ENCODE measurements around the gene ANO7.

Gene ANO7

DNA sequence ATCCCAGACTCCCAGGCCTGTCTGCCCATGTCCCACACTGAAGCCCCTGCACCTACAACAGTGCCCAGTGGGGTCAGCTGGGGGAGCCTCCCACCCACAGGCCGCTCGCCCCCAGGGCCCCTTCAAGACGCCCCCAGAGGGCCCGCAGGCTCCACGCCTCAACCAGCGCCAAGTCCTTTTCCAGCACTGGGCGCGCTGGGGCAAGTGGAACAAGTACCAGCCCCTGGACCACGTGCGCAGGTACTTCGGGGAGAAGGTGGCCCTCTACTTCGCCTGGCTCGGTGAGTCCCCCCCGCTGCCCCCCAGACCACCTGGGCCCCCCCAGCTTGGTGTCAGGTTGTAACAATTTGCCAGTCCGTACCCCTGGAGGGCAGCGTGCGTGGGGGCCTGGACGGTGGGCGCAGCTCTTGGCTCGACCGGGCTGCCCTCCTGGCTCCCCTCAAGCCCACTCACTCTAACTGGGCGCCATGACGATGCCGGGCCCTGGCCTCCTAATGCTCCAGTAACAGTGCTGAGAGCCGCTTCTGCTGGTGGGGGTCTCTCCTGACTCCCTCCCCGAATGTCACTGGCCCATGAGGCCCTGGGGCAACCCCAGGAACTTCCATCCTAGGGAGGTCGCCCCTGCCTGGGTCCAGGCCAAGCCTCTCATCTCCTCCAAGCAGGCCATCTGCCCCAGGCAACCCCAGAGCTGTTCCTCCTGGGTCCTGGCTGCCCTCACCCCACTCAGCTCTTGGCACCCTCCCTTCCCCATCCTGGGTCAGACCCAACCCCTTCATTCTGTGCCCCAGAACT is 14.9 kb downstream of the ANO7 start:
- H3K4me3 ChIP-seq (ENCODE audit: low read length) = no peak overlapping the region
- DNase-seq (ENCODE audit: low read depth, low spot score) = no peak

- no peak for DNase-seq (ENCODE audit: low read depth, low spot score)
- H3K4me3 ChIP-seq (ENCODE audit: low read length) = no peak overlapping the region
Measured at GRCh38 chr2:241204010-241204384, 15.5 kb downstream of the ANO7 start.

GRCh38 chr2:241204490-241204889 is 16.0 kb downstream of the ANO7 start:
- H3K4me3 ChIP-seq (ENCODE audit: low read length) = no peak overlapping the region
- no peak for DNase-seq (ENCODE audit: low read depth, low spot score)

DNA sequence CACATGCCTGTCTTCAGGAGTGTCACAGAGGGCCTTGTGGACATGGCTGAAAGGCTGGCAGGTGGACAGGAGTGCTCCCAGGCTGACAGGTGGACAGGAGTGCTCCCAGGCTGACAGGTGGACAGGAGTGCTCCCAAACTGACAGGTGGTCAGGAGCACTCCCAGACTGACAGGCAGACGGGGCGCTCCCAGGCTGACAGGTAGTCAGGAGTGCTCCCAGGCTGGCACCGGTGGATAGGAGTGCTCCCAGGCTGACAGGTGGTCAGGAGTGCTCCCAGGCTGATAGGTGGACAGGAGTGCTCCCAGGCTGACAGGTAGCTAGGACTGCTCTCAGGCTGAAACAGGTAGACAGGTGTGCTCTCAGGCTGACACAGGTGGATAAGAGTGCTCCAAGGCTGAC is 16.6 kb downstream of the ANO7 start:
- no peak overlapping the region for H3K4me3 ChIP-seq (ENCODE audit: low read length)
- no peak for DNase-seq (ENCODE audit: low read depth, low spot score)

DNA sequence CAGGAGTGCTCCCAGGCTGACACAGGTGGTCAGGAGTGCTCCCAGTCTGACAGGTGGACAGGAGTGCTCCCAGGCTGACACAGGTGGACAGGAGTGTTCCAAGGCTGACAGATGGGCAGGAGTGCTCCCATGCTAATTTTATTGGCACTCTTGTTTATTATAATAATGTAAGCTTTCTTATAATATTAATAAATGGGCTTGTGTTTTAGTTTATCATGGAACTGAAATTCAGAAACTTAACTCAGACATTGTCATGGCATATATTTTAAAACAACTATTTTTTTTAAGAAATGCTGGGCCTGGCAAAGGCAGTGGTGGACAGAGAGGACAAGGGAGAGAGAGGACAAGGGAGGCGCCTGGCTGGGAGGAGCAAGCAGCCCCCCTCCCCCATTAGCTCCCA is 18.7 kb downstream of the ANO7 start:
- DNase-seq (ENCODE audit: low read depth, low spot score) = no peak
- H3K4me3 ChIP-seq (ENCODE audit: low read length) = no peak overlapping the region

- DNase-seq (ENCODE audit: low read depth, low spot score) = no peak
- no peak overlapping the region for H3K4me3 ChIP-seq (ENCODE audit: low read length)
Measured at GRCh38 chr2:241207641-241208040, 19.2 kb downstream of the ANO7 start.

GRCh38 chr2:241208058-241208457 is 19.6 kb downstream of the ANO7 start:
- no peak for DNase-seq (ENCODE audit: low read depth, low spot score)

GRCh38 chr2:241209271-241209670 is 20.8 kb downstream of the ANO7 start:
- DNase-seq (ENCODE audit: low read depth, low spot score) = no peak

More at GRCh38 chr2:241208058-241208457, 19.6 kb downstream of the ANO7 start:
- no peak overlapping the region for H3K4me3 ChIP-seq (ENCODE audit: low read length)

GRCh38 chr2:241211276-241211675 is 22.8 kb downstream of the ANO7 start:
- no peak for DNase-seq (ENCODE audit: low read depth, low spot score)
- no peak overlapping the region for H3K4me3 ChIP-seq (ENCODE audit: low read length)

More at GRCh38 chr2:241209271-241209670, 20.8 kb downstream of the ANO7 start:
- no peak overlapping the region for H3K4me3 ChIP-seq (ENCODE audit: low read length)

- no peak for DNase-seq (ENCODE audit: low read depth, low spot score)
- no peak overlapping the region for H3K4me3 ChIP-seq (ENCODE audit: low read length)
Measured at GRCh38 chr2:241213041-241213440, 24.6 kb downstream of the ANO7 start.

DNA sequence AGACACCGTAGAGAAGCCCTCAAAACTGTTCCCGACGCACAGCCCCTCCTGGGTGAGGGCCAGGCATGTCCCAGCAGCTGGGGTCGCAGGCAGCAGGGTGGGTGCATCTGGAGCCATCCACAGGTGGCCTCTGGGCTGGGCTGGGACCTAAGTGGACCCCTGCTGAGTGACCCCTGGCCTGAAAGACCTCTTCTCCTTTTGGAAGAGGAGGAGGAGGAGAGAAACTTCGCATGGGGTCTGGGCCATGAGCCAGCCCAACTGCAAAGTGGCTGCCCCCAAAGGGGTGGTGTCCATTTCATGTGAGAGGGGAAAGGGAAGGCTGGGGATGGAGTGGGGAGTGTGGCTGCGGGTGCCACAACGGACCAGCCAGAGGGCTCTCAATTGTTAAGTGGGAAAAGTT is 25.1 kb downstream of the ANO7 start:
- H3K4me3 ChIP-seq (ENCODE audit: low read length) = no peak overlapping the region
- no peak for DNase-seq (ENCODE audit: low read depth, low spot score)

DNA sequence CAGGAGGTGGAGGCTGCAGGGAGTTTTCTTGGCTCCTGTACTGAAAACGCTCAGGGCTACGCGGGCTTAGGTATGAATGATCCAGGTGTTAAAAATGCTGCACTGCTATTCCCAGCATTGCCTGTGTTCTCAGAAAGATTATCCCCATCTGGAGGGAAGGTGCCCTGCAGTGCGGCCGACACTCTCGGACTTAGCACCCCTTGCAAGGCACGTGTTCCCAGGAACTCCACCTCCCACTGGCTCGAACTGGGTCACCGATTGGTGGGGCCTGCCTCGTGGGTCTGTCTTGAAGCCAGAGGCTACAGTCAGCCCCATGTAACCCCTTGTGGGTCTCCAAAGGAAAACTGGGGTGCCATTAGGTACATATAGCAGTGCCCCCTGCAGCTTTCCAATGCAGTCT is 25.7 kb downstream of the ANO7 start:
- no peak for DNase-seq (ENCODE audit: low read depth, low spot score)
- H3K4me3 ChIP-seq (ENCODE audit: low read length) = no peak overlapping the region

DNA sequence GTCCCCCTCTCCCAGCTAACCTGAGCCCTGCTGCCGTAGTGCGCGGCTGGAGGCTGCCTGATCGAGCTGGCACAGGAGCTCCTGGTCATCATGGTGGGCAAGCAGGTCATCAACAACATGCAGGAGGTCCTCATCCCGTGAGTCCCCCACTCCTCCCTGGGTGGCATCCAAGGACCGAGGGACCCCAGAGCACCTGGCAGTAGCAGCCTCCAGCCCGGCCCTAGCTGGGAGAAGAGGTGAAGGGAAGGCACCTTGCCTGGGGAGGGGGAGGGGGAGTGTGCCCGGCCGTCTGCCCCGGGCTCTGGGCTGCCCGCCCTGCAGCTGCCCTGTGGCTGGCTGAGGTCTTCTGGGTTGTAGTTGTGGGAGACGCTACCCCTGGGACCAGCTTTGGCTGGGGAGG is 26.3 kb downstream of the ANO7 start:
- no peak overlapping the region for H3K4me3 ChIP-seq (ENCODE audit: low read length)
- no peak for DNase-seq (ENCODE audit: low read depth, low spot score)

GRCh38 chr2:241215421-241215820 is 26.9 kb downstream of the ANO7 start:
- H3K4me3 ChIP-seq (ENCODE audit: low read length) = no peak overlapping the region
- DNase-seq (ENCODE audit: low read depth, low spot score) = no peak

GRCh38 chr2:241216211-241216761 is 27.8 kb downstream of the ANO7 start:
- H3K4me3 ChIP-seq (ENCODE audit: low read length) = no peak overlapping the region
- DNase-seq (ENCODE audit: low read depth, low spot score) = no peak

- no peak for DNase-seq (ENCODE audit: low read depth, low spot score)
- H3K4me3 ChIP-seq (ENCODE audit: low read length) = no peak overlapping the region
Measured at GRCh38 chr2:241217320-241218031, 29.0 kb downstream of the ANO7 start.

DNA sequence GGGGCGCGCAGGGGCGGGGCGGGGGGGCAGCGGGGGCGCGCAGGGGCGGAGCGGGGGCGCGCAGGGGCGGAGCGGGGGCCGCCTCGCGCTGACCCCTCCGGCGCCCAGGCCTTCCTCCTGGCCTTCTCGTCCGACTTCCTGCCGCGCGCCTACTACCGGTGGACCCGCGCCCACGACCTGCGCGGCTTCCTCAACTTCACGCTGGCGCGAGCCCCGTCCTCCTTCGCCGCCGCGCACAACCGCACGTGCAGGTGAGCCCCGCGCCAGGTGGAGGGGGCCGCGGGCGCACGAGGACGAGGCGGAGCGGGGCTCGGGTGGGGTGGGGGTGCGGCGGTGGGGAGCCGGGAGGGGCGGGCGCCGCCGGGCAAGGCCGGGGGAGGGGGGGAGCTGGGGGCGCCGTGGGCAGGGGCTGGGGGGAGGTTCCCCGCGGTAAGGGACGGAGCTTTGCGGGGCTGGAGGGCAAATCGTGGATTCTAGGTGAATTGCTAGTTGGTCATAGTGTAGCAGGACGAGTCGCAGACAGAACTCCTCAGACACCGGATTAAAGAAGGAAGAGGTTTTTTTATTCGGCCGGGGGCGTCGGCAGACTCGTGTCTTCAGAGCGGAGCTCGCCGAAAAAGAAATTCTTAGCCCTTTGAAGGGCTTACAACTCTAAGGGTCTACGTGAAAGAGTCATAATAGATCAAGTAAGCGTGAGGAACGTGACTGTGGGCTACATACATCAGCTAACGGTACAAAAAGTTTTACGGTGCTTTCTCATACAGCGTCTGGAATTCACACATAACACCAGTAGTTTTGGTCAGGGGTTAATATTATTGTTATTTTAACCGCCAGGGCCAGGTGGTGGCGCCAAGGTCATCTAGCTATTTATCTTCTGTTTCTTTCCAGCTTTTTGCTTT is 29.9 kb downstream of the ANO7 start:
- no peak overlapping the region for H3K4me3 ChIP-seq (ENCODE audit: low read length)
- no peak for DNase-seq (ENCODE audit: low read depth, low spot score)

- no peak for DNase-seq (ENCODE audit: low read depth, low spot score)
- no peak overlapping the region for H3K4me3 ChIP-seq (ENCODE audit: low read length)
Measured at GRCh38 chr2:241219030-241219382, 30.5 kb downstream of the ANO7 start.

GRCh38 chr2:241219856-241220356 is 31.4 kb downstream of the ANO7 start:
- H3K4me3 ChIP-seq (ENCODE audit: low read length) = no peak overlapping the region
- DNase-seq (ENCODE audit: low read depth, low spot score) = no peak
